DND-41 (cell line): Measurements from ENCODE around the gene SMIM5.

Experiments
- CTCF ChIP-seq: IDR thresholded peaks from 2 replicates; pipeline ENCODE4 v1.5.1; 2012; ENCODE audit warnings: borderline replicate concordance, low read length, moderate library complexity, mild to moderate bottlenecking; ENCODE audit not compliant: poor library complexity, severe bottlenecking; ENCODE audit errors: extremely low read depth
- EZH2 ChIP-seq: IDR thresholded peaks from 3 replicates; pipeline ENCODE4 v1.6.1; 2012; ENCODE audit warnings: borderline replicate concordance, low read depth, mild to moderate bottlenecking, moderate library complexity, low read length, inconsistent platforms; ENCODE audit not compliant: severe bottlenecking

DNA sequence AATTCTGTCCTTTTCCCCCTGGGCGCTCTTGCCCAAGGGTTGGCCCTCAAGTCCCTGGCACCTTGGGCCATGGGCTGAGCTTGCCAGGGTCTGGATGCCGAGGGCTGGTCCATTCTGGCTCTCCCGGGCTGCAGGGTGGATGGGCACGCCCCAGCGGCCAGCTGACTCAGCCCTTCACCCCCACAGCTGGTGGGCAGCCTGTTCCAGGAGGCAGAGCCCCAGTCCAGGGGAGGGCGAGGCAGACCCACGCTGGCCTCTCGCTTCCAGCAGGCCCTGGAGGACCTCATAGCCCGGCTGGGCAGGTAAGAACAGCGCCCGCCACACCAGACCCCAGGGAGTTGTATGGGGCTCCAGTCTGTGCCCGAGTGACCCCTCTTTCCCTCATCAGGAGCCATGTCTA lies 30.6 kb upstream of the SMIM5 start:
- TF ChIP-seq CTCF (no peak), EZH2 (no peak)
